DOHH2 (cell line): Measurements from ENCODE around the gene EBF3.

ENCODE experiments used
- H3F3A ChIP-seq: fragments of 200-600 bp; sonication (generic), shearing (Covaris generic); 2 replicates; pipeline ENCODE4 v1.6.0; 2016; ENCODE audit warnings: antibody characterized with exemption, mild to moderate bottlenecking; ENCODE audit not compliant: control insufficient read depth, insufficient read depth
- H3K27ac ChIP-seq: fragments of 200-600 bp; sonication (generic); 2 replicates; pipeline ENCODE4 v1.5.1; 2014; ENCODE audit warnings: low read depth, mild to moderate bottlenecking, low read length, moderate library complexity
- H3K27me3 ChIP-seq: fragments of 200-600 bp; sonication (generic); 2 replicates; pipeline ENCODE4 v1.6.1; 2014; ENCODE audit warnings: mild to moderate bottlenecking, low read length, mixed read lengths; ENCODE audit not compliant: control insufficient read depth
- H3K36me3 ChIP-seq: fragments of 200-600 bp; sonication (generic); 2 replicates; pipeline ENCODE4 v1.6.1; 2014; ENCODE audit warnings: mild to moderate bottlenecking, low read length, moderate library complexity, mixed read lengths; ENCODE audit not compliant: control insufficient read depth
- H3K4me1 ChIP-seq: fragments of 200-600 bp; sonication (generic); 2 replicates; pipeline ENCODE4 v1.6.1; 2014; ENCODE audit warnings: mild to moderate bottlenecking, low read length, mixed read lengths; ENCODE audit not compliant: control insufficient read depth
- H3K4me2 ChIP-seq: fragments of 200-600 bp; sonication (generic); 2 replicates; pipeline ENCODE4 v1.6.0; 2014; ENCODE audit warnings: mild to moderate bottlenecking, low read length, moderate library complexity
- H3K4me3 ChIP-seq: fragments of 200-600 bp; sonication (generic); 2 replicates; pipeline ENCODE4 v1.5.1; 2014; ENCODE audit warnings: mild to moderate bottlenecking, low read length, mixed read lengths
- H3K79me2 ChIP-seq: fragments of 200-600 bp; sonication (generic); 2 replicates; pipeline ENCODE4 v1.6.1; 2014; ENCODE audit warnings: mild to moderate bottlenecking, low read length, mixed read lengths; ENCODE audit not compliant: control insufficient read depth
- H3K9me2 ChIP-seq: fragments of 200-600 bp; sonication (generic); replicated peaks from 2 replicates; pipeline ENCODE4 v1.6.1; 2014; ENCODE audit warnings: mild to moderate bottlenecking, low read length, mixed read lengths; ENCODE audit not compliant: control insufficient read depth
- H3K9me3 ChIP-seq: fragments of 200-600 bp; sonication (generic); 2 replicates; pipeline ENCODE4 v1.6.1; 2014; ENCODE audit warnings: antibody characterized with exemption, low read length, mixed read lengths; ENCODE audit not compliant: control insufficient read depth, insufficient read depth
- H4K20me1 ChIP-seq: fragments of 200-600 bp; sonication (generic); 2 replicates; pipeline ENCODE4 v1.6.0; 2014; ENCODE audit warnings: low read depth, mild to moderate bottlenecking, antibody characterized with exemption, low read length, moderate library complexity; ENCODE audit not compliant: control insufficient read depth, insufficient read depth
- CTCF ChIP-seq: fragments of 200-600 bp; sonication (generic); IDR thresholded peaks from one replicate; pipeline ENCODE4 v1.5.1; 2014; ENCODE audit warnings: antibody characterized with exemption, mild to moderate bottlenecking, low read depth, low read length; ENCODE audit not compliant: poor library complexity, severe bottlenecking
- EZH2phosphoT487 ChIP-seq: fragments of 200-600 bp; sonication (generic); IDR thresholded peaks from 2 replicates; pipeline ENCODE4 v1.6.1; 2017; ENCODE audit warnings: borderline replicate concordance, mild to moderate bottlenecking, antibody characterized with exemption, low read length, moderate library complexity, mixed read lengths

EBF3 gene

GRCh38 chr10:129825221-129825620 lies 138.9 kb downstream of the EBF3 start:
- no peaks in the 10 kb centered on the region for H3F3A ChIP-seq
- H3K9me3 ChIP-seq, result no peaks in the 10 kb centered on the region
- TF ChIP-seq CTCF (no peak), EZH2phosphoT487 (no peak)
- no peaks in the 10 kb centered on the region for H3K79me2 ChIP-seq
- no peaks in the 10 kb centered on the region for H4K20me1 ChIP-seq
- H3K4me1 ChIP-seq, result no peaks in the 10 kb centered on the region
- no peak overlapping the region for H3K27ac ChIP-seq
- no peaks in the 10 kb centered on the region for H3K27me3 ChIP-seq
- H3K4me2 ChIP-seq, result no peak overlapping the region
- no peaks in the 10 kb centered on the region for H3K9me2 ChIP-seq
- H3K4me3 ChIP-seq, result no peak overlapping the region
- H3K36me3 ChIP-seq, result no peaks in the 10 kb centered on the region

- H3K4me3 ChIP-seq, result no peak overlapping the region
- TF ChIP-seq CTCF, result no peak
- no peak for TF ChIP-seq EZH2phosphoT487
- H4K20me1 ChIP-seq, result no peaks in the 10 kb centered on the region
- H3K9me3 ChIP-seq, result no peaks in the 10 kb centered on the region
- no peaks in the 10 kb centered on the region for H3K79me2 ChIP-seq
- H3K4me2 ChIP-seq, result no peak overlapping the region
- no peaks in the 10 kb centered on the region for H3K9me2 ChIP-seq
- no peak overlapping the region for H3K27ac ChIP-seq
- no peaks in the 10 kb centered on the region for H3K27me3 ChIP-seq
- H3F3A ChIP-seq, result no peaks in the 10 kb centered on the region
- no peaks in the 10 kb centered on the region for H3K4me1 ChIP-seq
- H3K36me3 ChIP-seq, result no peaks in the 10 kb centered on the region
Measured at GRCh38 chr10:129820451-129820850, 143.6 kb downstream of the EBF3 start.

GRCh38 chr10:129816656-129817045 lies 147.4 kb downstream of the EBF3 start:
- no peaks in the 10 kb centered on the region for H3K27me3 ChIP-seq
- H4K20me1 ChIP-seq, result no peaks in the 10 kb centered on the region
- no peak overlapping the region for H3K27ac ChIP-seq
- no peaks in the 10 kb centered on the region for H3K9me3 ChIP-seq
- no peaks in the 10 kb centered on the region for H3K36me3 ChIP-seq
- H3K4me3 ChIP-seq, result no peak overlapping the region
- H3K4me1 ChIP-seq, result no peaks in the 10 kb centered on the region
- TF ChIP-seq EZH2phosphoT487, result no peak
- no peak for TF ChIP-seq CTCF
- H3F3A ChIP-seq, result no peaks in the 10 kb centered on the region
- H3K9me2 ChIP-seq, result no peaks in the 10 kb centered on the region
- no peak overlapping the region for H3K4me2 ChIP-seq
- no peaks in the 10 kb centered on the region for H3K79me2 ChIP-seq
